Activated naive CD4-positive, alpha-beta T cell treated with anti-CD3 and anti-CD28 coated beads for 36 hours (primary cell): ENCODE data around the gene BTBD9. TPM values are rescaled to one million over a fixed set of nuclear protein-coding genes. Genes with fewer than 3 reads are reported as not detected.

Source experiments
- CTCF ChIA-PET: fragments of 350-600 bp; sonication (Branson Sonifier 250); formaldehyde crosslinking; loops from one replicate; lab custom pipeline; 2021; ENCODE audit warnings: antibody characterized with exemption; lab: Charles Lee
- DNase-seq: peaks from one replicate; pipeline ENCODE4 v3.0.0-alpha.2; 2020
- H3K27ac Mint-ChIP-seq: one replicate; pipeline ENCODE4 v1.8.0; 2021; ENCODE audit warnings: mild to moderate bottlenecking, mixed read lengths
- H3K27me3 Mint-ChIP-seq: one replicate; pipeline ENCODE4 v1.8.0; 2021; ENCODE audit warnings: low read depth, mixed read lengths
- H3K36me3 Mint-ChIP-seq: one replicate; pipeline ENCODE4 v1.8.0; 2021; ENCODE audit warnings: low read depth, mixed read lengths
- H3K4me1 Mint-ChIP-seq: one replicate; pipeline ENCODE4 v1.8.0; 2021; ENCODE audit warnings: low read depth, mixed read lengths
- H3K4me3 Mint-ChIP-seq: one replicate; pipeline ENCODE4 v1.8.0; 2021; ENCODE audit warnings: mild to moderate bottlenecking, moderate library complexity, mixed read lengths
- H3K9me3 Mint-ChIP-seq: one replicate; pipeline ENCODE4 v1.8.0; 2021; ENCODE audit warnings: mixed read lengths
- intact Hi-C: fragments of 100-400 bp; cut with micrococcal nuclease; formaldehyde crosslinking; loops from one replicate; pipeline ENCODE4 v1.15.1; 2023
- total RNA-seq, 2 experiments: library from RNA; stranded (reverse); gene quantifications; one replicate each; pipeline ENCODE4 v1.2.3, GENCODE V29; 2021

Gene BTBD9
- total RNA-seq, 2 experiments from 2014 or later: 9.5 to 11.1 TPM

- H3K27me3 Mint-ChIP-seq: no peaks in the 10 kb centered on the region
- H3K27ac Mint-ChIP-seq: no peak overlapping the region
- H3K4me1 Mint-ChIP-seq: no peaks in the 10 kb centered on the region
- CTCF ChIA-PET: no interaction called here
- H3K4me3 Mint-ChIP-seq: no peak overlapping the region
- no peak for DNase-seq
- H3K9me3 Mint-ChIP-seq: no peaks in the 10 kb centered on the region
- intact Hi-C loops: no loop called here
- peaks cover 13% of the 10 kb centered on the region for H3K36me3 Mint-ChIP-seq
Measured at GRCh38 chr6:38322138-38322537, 317.6 kb downstream of the BTBD9 start.

- H3K4me1 Mint-ChIP-seq: no peaks in the 10 kb centered on the region
- CTCF ChIA-PET: no interaction called here
- H3K4me3 Mint-ChIP-seq: no peak overlapping the region
- DNase-seq: no peak
- peaks cover 11% of the 10 kb centered on the region for H3K36me3 Mint-ChIP-seq
- no peaks in the 10 kb centered on the region for H3K9me3 Mint-ChIP-seq
- H3K27me3 Mint-ChIP-seq: no peaks in the 10 kb centered on the region
- intact Hi-C loops: no loop called here
- H3K27ac Mint-ChIP-seq: no peak overlapping the region
Measured at GRCh38 chr6:38320843-38321242, 318.9 kb downstream of the BTBD9 start.

- H3K9me3 Mint-ChIP-seq: no peaks in the 10 kb centered on the region
- H3K4me3 Mint-ChIP-seq: no peak overlapping the region
- H3K27me3 Mint-ChIP-seq: no peaks in the 10 kb centered on the region
- no peaks in the 10 kb centered on the region for H3K4me1 Mint-ChIP-seq
- CTCF ChIA-PET: no interaction called here
- peaks cover 9% of the 10 kb centered on the region for H3K36me3 Mint-ChIP-seq
- H3K27ac Mint-ChIP-seq: no peak overlapping the region
- intact Hi-C loops: no loop called here
- no peak for DNase-seq
Measured at GRCh38 chr6:38320358-38320757, 319.4 kb downstream of the BTBD9 start.

DNA sequence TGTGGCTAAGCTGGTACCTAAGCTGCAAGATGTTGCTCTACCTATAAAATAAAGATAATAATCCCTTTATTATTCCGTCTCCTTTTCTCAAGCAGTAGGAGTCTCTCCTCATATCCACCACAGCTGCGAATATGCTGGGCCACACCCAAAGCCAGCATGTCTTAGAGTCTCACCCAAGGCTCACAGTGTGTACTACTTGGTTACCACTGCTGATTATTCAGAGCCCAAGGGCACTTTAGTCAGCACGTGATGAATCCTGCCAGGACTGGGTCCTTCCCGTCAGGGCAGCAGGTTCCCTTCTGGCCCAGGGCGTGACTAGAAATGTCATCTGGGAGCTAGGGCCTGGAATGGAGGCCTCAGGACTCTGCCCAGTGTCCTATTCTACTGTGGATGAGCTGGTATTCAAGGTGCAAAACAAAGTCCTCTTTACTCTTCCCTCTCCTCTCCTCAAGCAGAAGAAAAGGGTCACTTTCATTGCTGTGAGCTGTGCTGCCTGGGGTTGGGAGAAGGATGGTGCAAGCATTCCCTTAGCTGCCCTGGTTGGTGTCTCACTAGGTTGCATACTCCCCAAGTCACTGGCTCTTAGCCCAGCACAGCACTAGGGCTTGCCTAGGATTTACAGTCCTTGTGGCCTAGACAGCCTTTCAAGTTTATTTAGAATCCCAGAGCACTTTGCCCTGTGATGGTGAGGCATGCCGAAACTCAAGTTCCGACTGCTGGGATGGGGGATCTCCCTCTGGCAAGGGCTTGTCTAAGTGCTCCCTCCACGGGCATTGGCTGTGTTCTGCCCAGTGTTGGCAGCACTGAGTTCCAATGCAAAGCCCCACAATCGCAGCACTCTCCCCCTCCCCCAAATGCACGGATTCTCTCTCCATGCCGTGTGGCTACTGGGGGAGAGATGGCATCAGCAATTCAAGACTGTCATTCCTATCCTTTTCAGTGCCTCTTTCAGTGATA lies 320.2 kb downstream of the BTBD9 start:
- no peaks in the 10 kb centered on the region for H3K9me3 Mint-ChIP-seq
- CTCF ChIA-PET: no interaction called here

GRCh38 chr6:38316099-38316868 lies 323.4 kb downstream of the BTBD9 start:
- no peaks in the 10 kb centered on the region for H3K9me3 Mint-ChIP-seq
- no peak for DNase-seq
- H3K4me1 Mint-ChIP-seq: no peaks in the 10 kb centered on the region
- intact Hi-C loops: no loop called here
- H3K36me3 Mint-ChIP-seq: peaks cover 5% of the 10 kb centered on the region
- no peak overlapping the region for H3K4me3 Mint-ChIP-seq
- H3K27ac Mint-ChIP-seq: no peak overlapping the region
- no peaks in the 10 kb centered on the region for H3K27me3 Mint-ChIP-seq
- CTCF ChIA-PET: no interaction called here

More for the DNA sequence above, 320.2 kb downstream of the BTBD9 start:
- Mint-ChIP-seq H3K36me3 (peaks cover 8% of the 10 kb centered on the region), H3K4me3 (no peak overlapping the region), H3K27me3 (no peaks in the 10 kb centered on the region), H3K4me1 (no peaks in the 10 kb centered on the region), H3K27ac (no peak overlapping the region)
- intact Hi-C loops: no loop called here
- DNase-seq: no peak

DNA sequence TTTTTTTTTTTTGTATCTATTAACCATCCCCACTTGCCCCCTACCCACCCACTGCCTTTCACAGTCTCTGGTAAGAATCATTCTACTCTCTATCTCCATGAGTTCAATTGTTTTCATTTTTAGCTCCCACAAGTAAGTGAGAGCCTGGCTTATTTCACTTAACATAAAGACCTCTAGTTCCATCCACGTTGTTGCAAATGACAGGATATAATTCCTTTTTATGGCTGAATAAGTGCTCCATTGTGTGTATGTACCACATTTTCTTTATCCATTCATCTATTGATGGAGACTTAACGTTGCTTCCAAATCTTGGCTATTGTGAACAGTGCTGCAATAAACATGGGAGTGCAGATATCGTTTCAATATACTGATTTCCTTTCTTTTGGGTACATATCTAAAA lies 328.5 kb downstream of the BTBD9 start:
- CTCF ChIA-PET: no interaction called here
- H3K36me3 Mint-ChIP-seq: peaks cover 2% of the 10 kb centered on the region
- H3K27me3 Mint-ChIP-seq: no peaks in the 10 kb centered on the region
- H3K27ac Mint-ChIP-seq: no peak overlapping the region
- H3K9me3 Mint-ChIP-seq: no peaks in the 10 kb centered on the region
- H3K4me3 Mint-ChIP-seq: no peak overlapping the region
- intact Hi-C loops: no loop called here
- DNase-seq: no peak
- H3K4me1 Mint-ChIP-seq: no peaks in the 10 kb centered on the region

DNA sequence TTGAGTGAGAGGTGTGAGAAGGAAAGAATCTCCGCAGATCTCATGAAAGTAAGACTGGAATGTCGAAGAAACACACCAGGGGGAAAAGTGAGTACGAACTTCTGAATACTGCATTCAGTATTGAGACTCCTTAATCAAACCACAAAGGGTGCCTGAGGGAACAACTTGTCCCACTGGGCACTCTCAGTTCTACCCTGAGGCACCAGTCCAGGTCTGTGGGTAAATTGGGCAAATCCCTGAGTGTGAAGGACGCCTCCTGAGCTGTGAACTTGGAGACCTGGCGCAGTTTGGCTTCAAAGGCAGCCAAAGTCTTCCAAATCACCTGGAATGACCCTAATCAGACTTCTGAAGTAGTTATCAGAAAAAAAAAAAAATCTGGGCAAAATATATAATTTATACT lies 329.7 kb downstream of the BTBD9 start:
- DNase-seq: no peak
- H3K9me3 Mint-ChIP-seq: no peaks in the 10 kb centered on the region
- H3K27ac Mint-ChIP-seq: no peak overlapping the region
- peaks cover 2% of the 10 kb centered on the region for H3K36me3 Mint-ChIP-seq
- CTCF ChIA-PET: no interaction called here
- H3K27me3 Mint-ChIP-seq: no peaks in the 10 kb centered on the region
- no peaks in the 10 kb centered on the region for H3K4me1 Mint-ChIP-seq
- intact Hi-C loops: no loop called here
- H3K4me3 Mint-ChIP-seq: no peak overlapping the region

GRCh38 chr6:38307740-38308139 lies 332.0 kb downstream of the BTBD9 start:
- intact Hi-C loops: no loop called here
- H3K27me3 Mint-ChIP-seq: no peaks in the 10 kb centered on the region
- H3K4me3 Mint-ChIP-seq: no peak overlapping the region
- CTCF ChIA-PET: interaction anchor here (1.1 kb wide), 1 partner anchor 276 kb away, joined by 3 read pairs; no protein-coding TSS in a partner anchor
- DNase-seq: no peak
- no peaks in the 10 kb centered on the region for H3K4me1 Mint-ChIP-seq
- no peak overlapping the region for H3K27ac Mint-ChIP-seq
- no peaks in the 10 kb centered on the region for H3K9me3 Mint-ChIP-seq
- H3K36me3 Mint-ChIP-seq: peaks cover 2% of the 10 kb centered on the region

- Mint-ChIP-seq H3K4me3 (no peak overlapping the region), H3K4me1 (no peaks in the 10 kb centered on the region), H3K36me3 (peaks cover 2% of the 10 kb centered on the region), H3K27me3 (no peaks in the 10 kb centered on the region), H3K27ac (no peak overlapping the region), H3K9me3 (no peaks in the 10 kb centered on the region)
- DNase-seq: no peak
- CTCF ChIA-PET: interaction anchor here (0.6 to 1.1 kb wide), 2 partner anchors 277 to 937 kb away, joined by 3 read pairs; no protein-coding TSS in a partner anchor
- intact Hi-C loops: no loop called here
Measured at GRCh38 chr6:38306931-38307330, 332.8 kb downstream of the BTBD9 start.

- Mint-ChIP-seq H3K27me3 (no peaks in the 10 kb centered on the region), H3K4me1 (no peaks in the 10 kb centered on the region), H3K27ac (no peak overlapping the region), H3K36me3 (no peaks in the 10 kb centered on the region), H3K9me3 (no peaks in the 10 kb centered on the region), H3K4me3 (no peak overlapping the region)
- intact Hi-C loops: no loop called here
- CTCF ChIA-PET: interaction anchor here (0.6 to 1.1 kb wide), 2 partner anchors 278 to 936 kb away, joined by 3 read pairs; no protein-coding TSS in a partner anchor
- no peak for DNase-seq
Measured at GRCh38 chr6:38305995-38306681, 333.6 kb downstream of the BTBD9 start.

DNA sequence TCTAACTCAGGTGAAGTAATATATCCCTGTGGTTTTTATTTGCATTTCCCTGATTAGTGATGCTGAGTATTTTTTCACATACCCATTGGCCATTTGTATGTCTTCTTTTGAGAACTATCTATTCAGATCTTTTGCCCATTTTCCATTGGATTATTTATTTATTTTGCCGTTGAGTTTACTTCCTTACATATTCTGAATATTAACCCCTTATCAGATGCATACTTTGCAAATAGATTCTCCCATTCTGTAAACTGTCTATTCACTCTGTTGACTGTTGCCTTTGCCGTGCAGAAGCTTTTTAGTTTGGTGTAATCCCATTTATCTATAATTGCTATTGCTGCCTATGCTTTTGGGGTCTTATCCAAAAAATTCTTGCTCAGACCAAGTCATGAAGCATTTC lies 336.9 kb downstream of the BTBD9 start:
- DNase-seq: no peak
- CTCF ChIA-PET: no interaction called here
- no peak overlapping the region for H3K4me3 Mint-ChIP-seq
- no peaks in the 10 kb centered on the region for H3K27me3 Mint-ChIP-seq
- intact Hi-C loops: no loop called here
- peaks cover 7% of the 10 kb centered on the region for H3K9me3 Mint-ChIP-seq
- no peak overlapping the region for H3K27ac Mint-ChIP-seq
- H3K36me3 Mint-ChIP-seq: no peaks in the 10 kb centered on the region
- H3K4me1 Mint-ChIP-seq: no peaks in the 10 kb centered on the region

DNA sequence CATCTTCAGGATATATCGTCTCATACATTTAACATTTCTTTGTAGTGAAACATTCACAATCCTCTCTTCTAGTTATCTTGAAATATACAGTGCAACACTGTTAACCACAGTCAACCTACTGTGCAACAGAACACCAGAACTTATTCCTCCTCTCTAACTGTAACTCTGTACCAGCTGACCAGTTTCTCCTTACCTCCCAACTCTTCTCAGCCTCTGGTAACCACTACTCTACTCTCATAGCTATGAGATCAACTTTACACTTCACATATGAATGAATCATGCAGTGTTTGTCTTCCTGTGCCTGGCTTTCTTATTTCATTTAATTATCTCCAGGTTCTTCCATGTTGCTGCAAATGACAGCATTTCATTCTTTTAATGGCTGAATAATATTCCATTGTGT lies 337.6 kb downstream of the BTBD9 start:
- no peak overlapping the region for H3K4me3 Mint-ChIP-seq
- CTCF ChIA-PET: interaction anchor here (0.7 kb wide), 1 partner anchor 459 kb away, joined by 3 read pairs; no protein-coding TSS in a partner anchor
- no peak for DNase-seq
- peaks cover 4% of the 10 kb centered on the region for H3K36me3 Mint-ChIP-seq
- intact Hi-C loops: no loop called here
- peaks cover 9% of the 10 kb centered on the region for H3K9me3 Mint-ChIP-seq
- H3K27ac Mint-ChIP-seq: no peak overlapping the region
- no peaks in the 10 kb centered on the region for H3K27me3 Mint-ChIP-seq
- no peaks in the 10 kb centered on the region for H3K4me1 Mint-ChIP-seq
